Ovary (tissue), 9 donors: ENCODE data around the gene FOXP1. TPM values are rescaled to one million over a fixed set of nuclear protein-coding genes. Genes with fewer than 3 reads are reported as not detected.

Source experiments
- DNase-seq, 5 donors: peaks; one replicate each; pipeline ENCODE4 v3.0.0-alpha.2; 2019 to 2020
- H3K27ac ChIP-seq, 2 donors: fragments of 200-600 bp; one replicate each; pipeline versions ENCODE4 v1.5.1 to v1.8.0; 2019 to 2022
- H3K27me3 ChIP-seq: fragments of 200-600 bp; one replicate; pipeline ENCODE4 v1.8.0; 2022
- H3K36me3 ChIP-seq: fragments of 200-600 bp; sonication (generic); one replicate; pipeline ENCODE4 v1.5.1; 2019
- H3K4me1 ChIP-seq: one replicate; pipeline ENCODE4 v1.8.1; 2013; ENCODE audit warnings: mild to moderate bottlenecking, moderate library complexity; ENCODE audit not compliant: insufficient read depth
- H3K4me3 ChIP-seq: fragments of 200-600 bp; sonication (generic); one replicate; pipeline ENCODE4 v1.5.1; 2017
- H3K9me3 ChIP-seq, 2 donors: fragments of 200-600 bp in 1 of 2; sonication (generic) in 1 of 2; one replicate each; pipeline versions ENCODE4 v1.5.1 to v1.8.1; 2013 to 2019; ENCODE audit warnings: mild to moderate bottlenecking in 1 of 2, moderate library complexity in 1 of 2
- EP300 ChIP-seq: sonication (generic); formaldehyde crosslinking; IDR thresholded peaks from one replicate; pipeline ENCODE4 v1.6.1; 2017; ENCODE audit warnings: antibody characterized with exemption
- POLR2A ChIP-seq: fragments of 450-650 bp; IDR thresholded peaks from one replicate; pipeline ENCODE4 v1.6.1; 2017; ENCODE audit warnings: antibody characterized with exemption, mild to moderate bottlenecking, moderate library complexity
- WGBS, 3 donors: extraction: QIAGEN DNeasy Blood & Tissue Kit in 1 of 3; methylation state at CpG; one replicate each; pipeline versions ENCODE4 v1.1.5 to v1.1.7; 2013 to 2017; 5-methylcytosine and 5-hydroxymethylcytosine counted together
- intact Hi-C, 4 donors: fragments of 100-400 bp; cut with DNase I; formaldehyde crosslinking; loops; one replicate each; pipeline versions ENCODE4 v1.11.0 to v1.15.1; 2022 to 2023
- polyA plus RNA-seq, 2 donors: library from polyadenylated mRNA; stranded (reverse); fragments of 200-250 nt in 1 of 2; fragments of 350-450 nt in 1 of 2; fragmentation: Illumina TruSeq in 1 of 2; extraction: RNeasy Lipid Tissue Mini Kit (QIAGEN cat#74804) in 1 of 2; gene quantifications; one replicate each; pipeline ENCODE4 v1.2.3, GENCODE V29; 2013 to 2014
- total RNA-seq, 7 donors: library from RNA; depleted of rRNA in 2 of 7; stranded (reverse); fragments of >200 nt in 2 of 7; fragmentation: NEBNext Ultra II Directional in 3 of 7; extraction: Animal tissue kit (Norgen Biotek cat#: 25700) in 3 of 7; gene quantifications; one replicate each; pipeline versions ENCODE4 v1.1.0 to v1.2.4, GENCODE V29; 2016 to 2023
- TF ChIP-seq, protein P1 (sequence below), 3 donors: fragments of 450-650 bp in 2 of 3; fragments of 200-600 bp in 1 of 3; IDR thresholded peaks; one replicate each; pipeline versions ENCODE4 v1.5.1 to v1.8.0; 2016 to 2022; ENCODE audit warnings: antibody characterized with exemption in 3 of 3, mild to moderate bottlenecking in 1 of 3
- donor health status: DM: no; HTN: no; CAD: no; lungs with moderate emphysema.
- donor health status: DM: no; HTN: no; CAD: no.
- donor health status: Bipolar disorder and iron deficiency.
- donor health status: DM: yes; HTN: yes; CAD: no.
- donor health status: DM: no; HTN: no; CAD: no.
- donor health status: DM: yes; HTN: yes; CAD: no.

Gene FOXP1
- total and polyA plus RNA-seq, 9 donors, result 31.7 to 126 (median 114) TPM

- intact Hi-C loops, result no loop called here
- TF ChIP-seq, protein P1, sequence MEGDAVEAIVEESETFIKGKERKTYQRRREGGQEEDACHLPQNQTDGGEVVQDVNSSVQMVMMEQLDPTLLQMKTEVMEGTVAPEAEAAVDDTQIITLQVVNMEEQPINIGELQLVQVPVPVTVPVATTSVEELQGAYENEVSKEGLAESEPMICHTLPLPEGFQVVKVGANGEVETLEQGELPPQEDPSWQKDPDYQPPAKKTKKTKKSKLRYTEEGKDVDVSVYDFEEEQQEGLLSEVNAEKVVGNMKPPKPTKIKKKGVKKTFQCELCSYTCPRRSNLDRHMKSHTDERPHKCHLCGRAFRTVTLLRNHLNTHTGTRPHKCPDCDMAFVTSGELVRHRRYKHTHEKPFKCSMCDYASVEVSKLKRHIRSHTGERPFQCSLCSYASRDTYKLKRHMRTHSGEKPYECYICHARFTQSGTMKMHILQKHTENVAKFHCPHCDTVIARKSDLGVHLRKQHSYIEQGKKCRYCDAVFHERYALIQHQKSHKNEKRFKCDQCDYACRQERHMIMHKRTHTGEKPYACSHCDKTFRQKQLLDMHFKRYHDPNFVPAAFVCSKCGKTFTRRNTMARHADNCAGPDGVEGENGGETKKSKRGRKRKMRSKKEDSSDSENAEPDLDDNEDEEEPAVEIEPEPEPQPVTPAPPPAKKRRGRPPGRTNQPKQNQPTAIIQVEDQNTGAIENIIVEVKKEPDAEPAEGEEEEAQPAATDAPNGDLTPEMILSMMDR (IDR thresholded peaks at IDR 0.05), result no peak
- TF ChIP-seq EP300, result no peak
- TF ChIP-seq POLR2A, result no peak
- 97 to 99% (median 98%) methylated on average over 5 of the region's 5 CpGs for WGBS, 3 donors
- Histone ChIP-seq H3K36me3 (no peaks in the 10 kb centered on the region), H3K9me3 (no peaks in the 10 kb centered on the region), H3K4me1 (peaks cover 4% of the 10 kb centered on the region), H3K4me3 (no peak overlapping the region), H3K27ac (no peak overlapping the region), H3K27me3 (no peaks in the 10 kb centered on the region)
- no peak for DNase-seq
These were observed 131.7 kb downstream of the FOXP1 start for GRCh38 chr3:71451812-71452211.

DNA sequence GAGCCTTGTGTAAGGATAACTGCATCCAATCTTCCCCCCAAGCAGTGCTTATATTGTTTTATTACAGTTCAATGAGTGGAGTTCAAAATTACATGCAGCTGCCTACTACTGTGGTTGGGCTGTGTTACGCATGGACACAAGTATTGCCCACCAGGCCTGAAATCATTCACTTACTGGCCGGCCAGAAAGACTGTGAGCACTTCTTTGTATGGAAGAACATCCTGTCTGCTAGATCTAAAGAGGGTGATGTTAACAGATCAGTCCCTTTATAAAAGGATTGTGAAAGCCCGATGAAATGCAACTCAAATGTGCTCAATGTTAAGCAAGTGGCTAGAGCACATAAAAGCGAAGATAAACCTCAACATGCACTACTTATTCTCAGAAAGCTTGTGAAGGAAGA is 132.5 kb downstream of the FOXP1 start:
- Histone ChIP-seq H3K36me3 (no peaks in the 10 kb centered on the region), H3K9me3 (no peaks in the 10 kb centered on the region), H3K27ac (no peak overlapping the region), H3K4me3 (no peak overlapping the region), H3K4me1 (peaks cover 2% of the 10 kb centered on the region), H3K27me3 (no peaks in the 10 kb centered on the region)
- TF ChIP-seq, protein P1 (IDR thresholded peaks at IDR 0.05), result no peak
- TF ChIP-seq POLR2A (no peak), EP300 (no peak)
- 92 to 95% (median 93%) methylated on average over 4 of the region's 4 CpGs for WGBS, 3 donors
- intact Hi-C loops, result no loop called here
- no peak for DNase-seq

DNA sequence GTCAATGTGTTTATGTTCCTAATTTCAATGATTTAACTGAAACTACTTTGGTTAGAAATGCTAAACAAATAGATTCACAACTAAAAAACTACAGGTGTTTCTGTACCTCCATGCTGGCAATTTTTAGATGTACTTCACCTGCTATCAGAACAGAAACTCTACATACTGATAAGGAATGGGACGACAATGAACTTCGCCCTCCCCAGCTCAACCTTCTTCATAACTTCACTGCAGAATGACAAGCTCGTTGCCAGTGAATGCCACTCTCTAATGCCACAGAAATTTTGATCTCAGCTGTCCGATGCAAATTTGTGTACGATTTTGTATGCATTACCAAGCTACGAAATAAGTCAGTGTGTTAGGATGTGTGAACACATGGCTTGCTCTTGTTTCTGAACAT is 133.4 kb downstream of the FOXP1 start:
- no peak for TF ChIP-seq POLR2A
- no peak for TF ChIP-seq EP300
- TF ChIP-seq, protein P1 (IDR thresholded peaks at IDR 0.05), result no peak
- DNase-seq, result no peak
- Histone ChIP-seq H3K4me3 (no peak overlapping the region), H3K27me3 (no peaks in the 10 kb centered on the region), H3K4me1 (peaks cover 2% of the 10 kb centered on the region), H3K9me3 (no peaks in the 10 kb centered on the region), H3K27ac (no peak overlapping the region), H3K36me3 (no peaks in the 10 kb centered on the region)
- intact Hi-C loops, result no loop called here
- WGBS, 3 donors, result 93 to 97% (median 95%) methylated on average over 6 of the region's 6 CpGs

- intact Hi-C loops, result no loop called here
- no peak for DNase-seq
- 92 to 94% (median 93%) methylated on average over 5 of the region's 5 CpGs for WGBS, 3 donors
- no peaks in the 10 kb centered on the region for H3K27me3 ChIP-seq
- peaks cover 2% of the 10 kb centered on the region for H3K4me1 ChIP-seq
- no peaks in the 10 kb centered on the region for H3K9me3 ChIP-seq
- H3K36me3 ChIP-seq, result no peaks in the 10 kb centered on the region
- no peak overlapping the region for H3K27ac ChIP-seq
- TF ChIP-seq POLR2A (no peak), EP300 (no peak)
- TF ChIP-seq, protein P1 (IDR thresholded peaks at IDR 0.05), result no peak
- no peak overlapping the region for H3K4me3 ChIP-seq
These were observed 135.7 kb downstream of the FOXP1 start for GRCh38 chr3:71447803-71448202.
